Kidney (tissue), 14 donors: Measurements from ENCODE around the gene MYL6B. TPM values are rescaled to one million over a fixed set of nuclear protein-coding genes. Genes with fewer than 3 reads are reported as not detected.
A peak's percentile ranks its signal among the peaks of the same experiment; 100 is the strongest.

ENCODE experiments used
- DNase-seq, 5 donors: peaks; one replicate each; pipeline ENCODE4 v3.0.0-alpha.2; 2013 to 2020
- FAIRE-seq: peaks from 2 replicates; lab custom pipeline; 2012; peaks lifted over from hg19 to GRCh38; lab: Jason Lieb, UNC
- H3K27ac ChIP-seq, 2 donors: one replicate each; pipeline ENCODE4 v1.7.0; 2013; ENCODE audit warnings: low read depth in 2 of 2, low read length in 2 of 2, inconsistent platforms in 1 of 2
- H3K27me3 ChIP-seq: one replicate; pipeline ENCODE4 v1.7.1; 2013; ENCODE audit warnings: low read length, inconsistent platforms; ENCODE audit not compliant: control insufficient read depth, insufficient read depth
- H3K36me3 ChIP-seq, 3 donors: one replicate each; pipeline versions ENCODE4 v1.7.0 to v1.7.1; 2013; ENCODE audit warnings: low read length in 3 of 3, control low read depth in 1 of 3, inconsistent platforms in 1 of 3; ENCODE audit not compliant: insufficient read depth in 3 of 3, control insufficient read depth in 2 of 3
- H3K4me1 ChIP-seq, 3 donors: one replicate each; pipeline versions ENCODE4 v1.7.0 to v1.7.1; 2013; ENCODE audit warnings: low read length in 3 of 3, inconsistent platforms in 1 of 3, low read depth in 1 of 3; ENCODE audit not compliant: control insufficient read depth in 2 of 3, insufficient read depth in 2 of 3
- H3K4me3 ChIP-seq, 3 donors: one replicate each; pipeline versions ENCODE4 v1.7.0 to v1.8.1; 2013; ENCODE audit warnings: low read length in 3 of 3, control low read depth in 1 of 3, inconsistent platforms in 1 of 3
- H3K9ac ChIP-seq, 3 donors: one replicate each; pipeline versions ENCODE4 v1.7.0 to v1.7.1; 2013; ENCODE audit warnings: low read length in 3 of 3, control low read depth in 1 of 3, inconsistent platforms in 1 of 3
- H3K9me3 ChIP-seq, 3 donors: one replicate each; pipeline versions ENCODE4 v1.7.0 to v1.7.1; 2013; ENCODE audit warnings: low read length in 3 of 3, control low read depth in 1 of 3, inconsistent platforms in 1 of 3; ENCODE audit not compliant: control insufficient read depth in 2 of 3, insufficient read depth in 1 of 3
- intact Hi-C: fragments of 100-400 bp; cut with DNase I; formaldehyde crosslinking; loops from one replicate; pipeline ENCODE4 v1.11.1; 2022
- polyA plus RNA-seq: library from polyadenylated mRNA; stranded (reverse); fragments of 350-450 nt; fragmentation: Illumina TruSeq; extraction: RNeasy Lipid Tissue Mini Kit (QIAGEN cat#74804); gene quantifications from one replicate; pipeline ENCODE4 v1.2.3, GENCODE V29; 2014; ENCODE audit warnings: low read depth, low replicate concordance; ENCODE audit not compliant: insufficient read depth
- total RNA-seq: library from RNA; stranded (reverse); fragmentation: NEBNext Ultra II Directional; extraction: Animal tissue kit (Norgen Biotek cat#: 25700); gene quantifications from one replicate; pipeline ENCODE4 v1.2.1, GENCODE V29; 2021
- TF ChIP-seq, protein P1 (sequence below): IDR thresholded peaks from 3 replicates; pipeline ENCODE4 v1.5.1; 2012; ENCODE audit warnings: mild to moderate bottlenecking, moderate library complexity, borderline replicate concordance; ENCODE audit not compliant: insufficient read depth; ENCODE audit errors: extremely low read depth
- donor health status: control.
- donor health status: control.
- donor health status: control.
- donor health status: control.
- donor health status: control.
- donor health status: DM: yes; HTN: yes; CAD: no.
- donor health status: Normal renal cell carcinoma (clear cell type).

MYL6B gene
- total and polyA plus RNA-seq, 2 donors from 2014 or later = 48.2 to 142 TPM

DNA sequence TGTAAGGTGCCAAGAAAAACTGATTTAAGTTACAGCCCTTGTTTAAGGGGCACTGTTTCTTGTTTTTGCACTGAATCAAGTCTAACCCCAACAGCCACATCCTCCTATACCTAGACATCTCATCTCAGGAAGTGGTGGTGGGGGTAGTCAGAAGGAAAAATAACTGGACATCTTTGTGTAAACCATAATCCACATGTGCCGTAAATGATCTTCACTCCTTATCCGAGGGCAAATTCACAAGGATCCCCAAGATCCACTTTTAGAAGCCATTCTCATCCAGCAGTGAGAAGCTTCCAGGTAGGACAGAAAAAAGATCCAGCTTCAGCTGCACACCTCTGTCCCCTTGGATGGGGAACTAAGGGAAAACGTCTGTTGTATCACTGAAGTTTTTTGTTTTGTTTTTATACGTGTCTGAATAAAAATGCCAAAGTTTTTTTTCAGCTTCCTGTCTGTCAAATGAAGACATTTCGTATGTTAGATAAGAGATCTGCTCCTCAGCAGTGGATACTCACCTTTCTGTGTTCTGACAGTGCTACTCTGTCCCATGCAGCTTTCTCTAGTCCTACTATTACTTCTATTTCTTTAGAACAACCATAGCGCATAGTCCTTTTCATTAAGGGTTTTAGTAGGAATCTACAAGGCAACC, 49.2 kb upstream of the MYL6B start:
- Histone ChIP-seq H3K9ac (peak overlapping the region in 2 of 3 donors; percentile 68 to 82), H3K4me3 (peak overlapping the region; percentile 75 to 92 (median 78)), H3K4me1 (peaks cover 0 to 15% (median 10%) of the 10 kb centered on the region in 3 donors), H3K27me3 (no peaks in the 10 kb centered on the region), H3K27ac (peak overlapping the region in 1 of 2 donors; percentile 91), H3K36me3 (peaks cover 3 to 41% (median 26%) of the 10 kb centered on the region in 3 donors), H3K9me3 (no peaks in the 10 kb centered on the region)
- intact Hi-C loops = no loop called here
- FAIRE-seq (no peak), DNase-seq (no peak)
- TF ChIP-seq, protein P1, sequence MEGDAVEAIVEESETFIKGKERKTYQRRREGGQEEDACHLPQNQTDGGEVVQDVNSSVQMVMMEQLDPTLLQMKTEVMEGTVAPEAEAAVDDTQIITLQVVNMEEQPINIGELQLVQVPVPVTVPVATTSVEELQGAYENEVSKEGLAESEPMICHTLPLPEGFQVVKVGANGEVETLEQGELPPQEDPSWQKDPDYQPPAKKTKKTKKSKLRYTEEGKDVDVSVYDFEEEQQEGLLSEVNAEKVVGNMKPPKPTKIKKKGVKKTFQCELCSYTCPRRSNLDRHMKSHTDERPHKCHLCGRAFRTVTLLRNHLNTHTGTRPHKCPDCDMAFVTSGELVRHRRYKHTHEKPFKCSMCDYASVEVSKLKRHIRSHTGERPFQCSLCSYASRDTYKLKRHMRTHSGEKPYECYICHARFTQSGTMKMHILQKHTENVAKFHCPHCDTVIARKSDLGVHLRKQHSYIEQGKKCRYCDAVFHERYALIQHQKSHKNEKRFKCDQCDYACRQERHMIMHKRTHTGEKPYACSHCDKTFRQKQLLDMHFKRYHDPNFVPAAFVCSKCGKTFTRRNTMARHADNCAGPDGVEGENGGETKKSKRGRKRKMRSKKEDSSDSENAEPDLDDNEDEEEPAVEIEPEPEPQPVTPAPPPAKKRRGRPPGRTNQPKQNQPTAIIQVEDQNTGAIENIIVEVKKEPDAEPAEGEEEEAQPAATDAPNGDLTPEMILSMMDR = no peak

DNA sequence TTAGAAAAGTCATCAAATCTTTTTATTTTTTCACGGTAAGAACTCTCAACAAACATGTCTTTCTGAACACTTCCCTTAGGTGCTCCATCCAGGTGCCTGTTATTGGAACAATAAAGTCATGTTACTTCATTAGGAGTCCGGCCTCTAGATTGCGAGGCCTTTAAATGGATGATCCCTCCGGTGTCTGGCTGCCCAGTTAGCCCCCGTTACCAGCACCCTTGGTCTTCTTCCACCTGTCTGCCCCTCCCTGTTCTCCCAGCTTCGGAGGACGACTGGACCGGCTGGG, 48.6 kb upstream of the MYL6B start:
- TF ChIP-seq, protein P1 = no peak
- H3K4me1 ChIP-seq = peaks cover 0 to 15% (median 10%) of the 10 kb centered on the region in 3 donors
- H3K9me3 ChIP-seq = no peaks in the 10 kb centered on the region
- H3K9ac ChIP-seq = peak overlapping the region; percentile 68 to 82 (median 70)
- no peak for FAIRE-seq
- peak overlapping the region; percentile 83 to 91 for H3K27ac ChIP-seq
- no peak for DNase-seq
- H3K36me3 ChIP-seq = peaks cover 7 to 41% (median 27%) of the 10 kb centered on the region in 3 donors
- intact Hi-C loops = no loop called here
- peak overlapping the region; percentile 75 to 92 (median 78) for H3K4me3 ChIP-seq
- no peaks in the 10 kb centered on the region for H3K27me3 ChIP-seq

DNA sequence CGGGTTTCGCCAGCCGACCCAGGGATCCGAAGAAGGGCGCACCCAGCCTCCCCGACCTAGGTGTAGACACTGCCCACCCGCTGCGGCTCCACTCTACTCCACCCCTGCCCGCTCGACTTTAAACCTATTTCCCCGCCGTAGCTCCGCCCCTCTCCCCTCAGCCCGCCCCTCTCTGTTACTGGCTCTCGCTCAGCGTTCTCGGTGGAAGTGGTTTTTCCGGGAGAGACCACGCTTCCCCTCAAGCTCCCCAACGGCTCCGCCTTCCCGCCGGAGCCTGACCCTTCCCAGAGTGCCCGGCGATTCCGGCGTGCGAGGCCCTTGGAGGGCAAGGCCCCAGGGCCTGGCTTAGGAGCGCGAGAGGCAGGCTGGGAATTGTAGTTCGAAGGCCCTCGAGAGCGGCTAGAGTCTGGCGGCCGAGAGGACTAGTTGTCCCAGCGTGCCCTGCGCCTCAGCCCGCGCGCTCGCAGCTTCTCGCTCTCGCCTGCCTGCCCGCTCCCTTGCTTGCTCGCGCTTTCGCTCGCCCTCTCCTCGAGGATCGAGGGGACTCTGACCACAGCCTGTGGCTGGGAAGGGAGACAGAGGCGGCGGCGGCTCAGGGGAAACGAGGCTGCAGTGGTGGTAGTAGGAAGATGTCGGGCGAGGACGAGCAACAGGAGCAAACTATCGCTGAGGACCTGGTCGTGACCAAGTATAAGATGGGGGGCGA, 48.1 kb upstream of the MYL6B start, which contains the start of gene PA2G4:
PA2G4 (plus strand) TSS at position 451 of the 706 bp plus-strand sequence; CDS start at position 630, 179 bp downstream.
- H3K9ac ChIP-seq = peak within 1 kb of the TSS; percentile 68 to 85 (median 82)
- FAIRE-seq = peak; percentile 79
- peak within 1 kb of the TSS; percentile 83 to 91 for H3K27ac ChIP-seq
- peaks cover 7 to 40% (median 29%) of the 10 kb centered on the region in 3 donors for H3K36me3 ChIP-seq
- peak; percentile 99 to 100 (median 99) for DNase-seq
- peaks cover 0 to 15% (median 10%) of the 10 kb centered on the region in 3 donors for H3K4me1 ChIP-seq
- H3K9me3 ChIP-seq = no peaks in the 10 kb centered on the region
- peak within 1 kb of the TSS; percentile 78 to 92 (median 86) for H3K4me3 ChIP-seq
- intact Hi-C loops = no loop called here
- TF ChIP-seq, protein P1 = no peak
- H3K27me3 ChIP-seq = no peaks in the 10 kb centered on the region
